ENCODE measurements around the gene BPIFA3.
"Not testable (repeated sequence)": the region's sequence is repeated elsewhere in the genome, so short reads cannot be mapped to it uniquely, and the experiment has no call there.

Gene BPIFA3

GRCh38 chr20:33217052-33217451 lies at the start of gene BPIFA3:
Gene BPIFA3 (plus strand): TSS chr20:33217352. CDS start chr20:33217537, 185 bp downstream.
- DNase-seq (ENCODE audit: low read depth in 2 of 2): no peak

GRCh38 chr20:33167859-33168258 lies 49.3 kb upstream of the BPIFA3 start, which contains the start of gene BPIFA2:
Gene BPIFA2 (plus strand): TSS chr20:33168159. CDS start chr20:33169146, 987 bp downstream.
- no peak for DNase-seq (ENCODE audit: low read depth in 2 of 2)

DNA sequence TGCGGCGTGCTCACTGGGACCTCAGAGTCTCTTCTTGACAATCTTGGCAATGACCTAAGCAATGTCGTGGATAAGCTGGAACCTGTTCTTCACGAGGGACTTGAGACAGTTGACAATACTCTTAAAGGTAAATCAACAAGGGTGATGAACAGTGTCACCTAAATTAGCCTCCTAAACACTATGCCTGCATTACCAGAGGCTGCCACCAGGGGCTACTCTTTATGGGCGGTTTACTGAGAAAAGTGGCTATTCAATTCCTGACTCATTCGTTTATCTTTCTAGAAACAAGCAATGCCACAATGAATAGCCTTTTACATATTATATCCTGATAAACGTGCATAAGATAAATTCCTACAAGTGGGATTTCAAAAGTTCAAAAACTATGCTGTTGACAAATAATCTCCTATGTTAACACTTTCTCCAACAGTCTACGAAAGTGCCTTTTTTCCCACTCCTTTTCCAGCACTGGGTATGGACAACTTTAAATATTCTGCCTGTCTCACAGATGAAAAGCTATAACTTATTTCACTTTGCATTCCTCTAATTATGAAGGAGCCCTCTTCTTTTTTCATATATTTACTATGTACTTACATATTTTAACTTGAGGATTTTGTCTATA lies 47.9 kb upstream of the BPIFA3 start:
- no peak for DNase-seq (ENCODE audit: low read depth in 2 of 2)

GRCh38 chr20:33172781-33173180 lies 44.4 kb upstream of the BPIFA3 start:
- DNase-seq (ENCODE audit: low read depth in 2 of 2): no peak

DNA sequence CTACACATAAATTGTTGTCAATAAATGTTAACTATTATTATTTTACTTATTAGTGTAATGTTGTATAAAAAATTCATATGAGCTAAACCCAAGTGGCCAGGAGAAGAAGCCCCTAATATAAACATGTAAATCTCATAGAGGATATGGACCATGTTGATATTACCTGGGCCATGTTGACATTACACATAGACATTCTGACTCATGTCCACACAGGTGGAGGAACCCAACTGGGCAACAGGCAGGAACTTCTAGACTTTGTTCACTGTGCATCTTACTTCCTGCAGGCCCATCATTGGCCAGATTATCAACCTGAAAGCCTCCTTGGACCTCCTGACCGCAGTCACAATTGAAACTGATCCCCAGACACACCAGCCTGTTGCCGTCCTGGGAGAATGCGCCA lies 42.0 kb upstream of the BPIFA3 start:
- no peak for DNase-seq (ENCODE audit: low read depth in 2 of 2)

DNA sequence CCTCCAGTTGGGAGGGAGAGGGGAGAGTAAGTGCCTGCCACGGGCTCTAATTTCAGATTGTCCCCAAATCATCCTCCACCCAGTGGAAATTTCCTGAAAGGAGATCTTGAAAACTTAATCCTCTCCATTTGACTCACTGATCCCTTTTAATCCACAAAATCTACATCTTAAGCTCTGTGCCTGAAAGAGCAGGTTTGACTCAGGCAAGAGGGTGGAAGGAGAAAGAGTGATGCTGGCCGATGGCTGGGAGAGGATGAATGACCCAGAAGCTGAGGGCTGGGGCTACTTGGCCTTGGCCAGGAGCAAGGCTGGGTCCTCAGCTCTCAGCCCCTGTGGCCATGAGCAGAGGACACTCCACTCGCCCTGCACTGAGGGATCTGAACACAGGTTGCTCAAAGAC lies 41.1 kb upstream of the BPIFA3 start:
- DNase-seq (ENCODE audit: low read depth in 2 of 2): no peak

DNA sequence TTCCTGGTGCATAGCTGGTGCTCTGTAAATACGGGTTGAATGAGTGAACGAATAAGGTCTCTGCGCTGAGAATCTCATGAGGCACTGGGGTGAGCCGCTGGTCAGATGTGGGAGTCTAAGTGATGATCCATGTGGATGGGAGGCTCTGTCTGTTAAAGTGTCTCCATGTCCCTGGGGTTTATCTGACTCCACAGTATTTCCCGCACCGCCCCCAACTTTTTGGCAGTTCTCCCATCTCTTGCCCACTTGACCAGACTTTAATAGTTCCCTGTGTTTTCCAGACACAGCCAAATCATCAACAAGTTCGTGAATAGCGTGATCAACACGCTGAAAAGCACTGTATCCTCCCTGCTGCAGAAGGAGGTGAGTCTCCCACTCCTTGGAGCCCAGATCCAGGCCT lies 39.3 kb upstream of the BPIFA3 start:
- DNase-seq (ENCODE audit: low read depth in 2 of 2): no peak

GRCh38 chr20:33178726-33179125 lies 38.4 kb upstream of the BPIFA3 start:
- DNase-seq (ENCODE audit: low read depth in 2 of 2): no peak

DNA sequence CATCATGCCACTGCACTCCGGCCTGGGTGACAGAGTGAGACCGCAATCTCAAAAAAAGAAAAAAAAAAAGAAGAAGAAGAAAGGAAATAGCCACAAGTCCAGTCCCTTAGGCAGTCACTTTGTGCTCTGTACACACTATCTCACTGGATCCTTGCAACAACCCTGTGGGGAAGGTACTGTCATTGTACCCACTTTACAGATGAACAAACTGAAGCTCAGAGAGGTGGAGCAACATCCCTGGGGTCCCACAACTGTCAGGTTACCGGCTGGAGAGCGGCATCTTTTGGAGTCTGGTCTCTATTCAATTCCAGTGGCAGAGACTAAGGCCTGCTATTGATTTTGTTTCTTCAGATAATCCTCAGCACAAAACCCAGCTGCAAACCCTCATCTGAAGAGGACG lies 37.0 kb upstream of the BPIFA3 start:
- DNase-seq (ENCODE audit: low read depth in 2 of 2): no peak

DNA sequence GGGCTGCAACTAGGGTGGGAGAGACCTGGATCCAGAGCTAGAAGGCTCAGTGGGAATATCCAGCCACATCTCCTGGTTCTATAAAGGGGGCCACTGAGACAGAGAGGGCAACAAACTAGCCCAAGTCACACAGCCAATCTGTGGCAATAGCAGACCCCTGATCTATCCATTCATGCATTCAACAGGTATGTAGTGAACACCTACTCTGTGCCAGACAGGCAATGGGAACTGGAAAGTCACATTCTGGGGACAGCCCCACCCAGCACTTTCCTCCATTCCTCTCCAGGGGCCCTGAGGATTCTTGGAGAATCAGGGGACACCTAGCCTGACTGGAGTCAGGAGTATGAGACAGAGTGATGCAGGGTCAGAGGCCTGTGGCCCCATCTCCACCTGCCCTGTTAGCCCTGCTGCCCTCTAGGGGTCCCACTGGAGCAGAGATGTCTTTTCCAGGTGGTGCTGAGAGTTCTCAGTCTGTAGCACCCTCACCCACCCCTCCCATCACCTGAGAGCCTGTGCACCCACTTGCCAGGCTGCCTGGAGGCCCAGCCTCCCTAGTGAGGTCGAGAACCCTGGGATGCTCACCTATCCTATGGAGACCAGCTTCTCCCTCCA lies 35.6 kb upstream of the BPIFA3 start:
- no peak for DNase-seq (ENCODE audit: low read depth in 2 of 2)

- DNase-seq (ENCODE audit: low read depth in 2 of 2): no peak
These were observed 33.8 kb upstream of the BPIFA3 start for GRCh38 chr20:33183312-33183711.

DNA sequence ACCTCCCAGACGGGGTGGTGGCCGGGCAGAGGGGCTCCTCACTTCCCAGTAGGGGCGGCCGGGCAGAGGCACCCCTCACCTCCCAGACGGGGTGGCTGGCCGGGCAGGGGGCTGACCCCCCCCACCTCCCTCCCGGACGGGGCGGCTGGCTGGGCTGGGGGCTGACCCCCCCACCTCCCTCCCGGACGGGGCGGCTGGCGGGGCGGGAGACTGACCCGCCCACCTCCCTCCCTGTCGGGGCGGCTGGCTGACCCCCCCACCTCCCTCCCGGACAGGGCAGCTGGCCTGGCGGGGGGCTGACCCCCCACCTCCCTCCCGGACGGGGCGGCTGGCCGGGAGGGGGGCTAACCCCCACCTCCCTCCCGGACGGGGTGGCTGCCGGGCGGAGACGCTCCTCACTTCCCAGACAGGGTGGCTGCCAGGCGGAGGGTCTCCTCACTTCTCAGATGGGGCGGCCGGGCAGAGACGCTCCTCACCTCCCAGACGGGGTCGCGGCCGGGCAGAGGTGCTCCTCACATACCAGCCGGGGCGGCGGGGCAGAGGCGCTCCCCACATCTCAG lies 32.0 kb upstream of the BPIFA3 start:
- not testable (repeated sequence) for DNase-seq (ENCODE audit: low read depth in 2 of 2)

- no peak for DNase-seq (ENCODE audit: low read depth in 2 of 2)
These were observed 29.7 kb upstream of the BPIFA3 start for GRCh38 chr20:33187491-33187890.

- DNase-seq (ENCODE audit: low read depth in 2 of 2): no peak
These were observed 28.7 kb upstream of the BPIFA3 start for GRCh38 chr20:33188421-33188820.

GRCh38 chr20:33191484-33191883 lies 25.7 kb upstream of the BPIFA3 start:
- no peak for DNase-seq (ENCODE audit: low read depth in 2 of 2)

DNA sequence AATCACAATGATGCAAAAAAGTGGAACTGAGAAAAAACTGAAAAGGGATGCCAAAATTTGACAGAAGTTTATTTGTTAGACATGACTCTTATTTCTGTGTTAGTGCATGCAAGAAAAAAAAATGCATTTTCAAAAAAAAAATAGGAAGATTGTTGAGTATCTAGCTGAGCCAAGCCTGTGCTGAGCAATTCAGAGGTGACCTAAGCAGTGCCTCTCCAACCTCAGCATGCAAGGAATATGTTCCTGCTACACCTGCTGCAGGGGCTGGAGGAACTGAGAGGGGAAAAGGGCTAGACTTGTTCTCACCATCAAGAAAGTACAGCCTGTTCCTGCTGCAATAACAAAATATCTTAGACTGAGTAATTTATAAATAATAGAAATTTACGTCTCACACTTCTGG lies 25.2 kb upstream of the BPIFA3 start:
- DNase-seq (ENCODE audit: low read depth in 2 of 2): no peak

DNA sequence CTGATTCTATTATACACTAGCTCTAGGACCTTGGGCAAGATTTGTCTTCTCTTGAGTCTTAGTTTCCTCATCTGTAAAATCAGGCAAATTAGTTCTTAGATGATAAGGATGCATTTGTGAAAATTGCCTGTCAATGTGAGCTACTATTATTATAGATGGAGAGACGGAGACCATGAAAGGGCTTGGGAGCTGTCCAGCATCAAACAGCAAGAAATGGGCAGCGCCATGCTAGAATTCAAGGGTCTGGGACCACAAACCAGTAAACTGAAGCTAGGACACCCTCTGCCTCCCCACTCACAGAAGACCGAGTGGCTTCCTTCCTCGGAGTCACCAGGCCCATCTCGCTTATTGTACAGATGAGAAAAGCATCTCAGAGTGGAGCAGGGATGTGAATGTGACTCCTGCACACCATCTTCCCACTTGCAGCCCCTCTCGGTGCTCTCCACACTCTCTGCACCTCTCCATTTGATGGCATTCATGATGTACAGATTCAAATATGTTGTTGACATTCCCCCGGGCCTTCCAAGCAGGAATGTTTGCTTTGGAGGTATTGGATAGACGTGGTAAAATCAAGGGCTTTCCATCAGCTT lies 24.1 kb upstream of the BPIFA3 start:
- DNase-seq (ENCODE audit: low read depth in 2 of 2): no peak

GRCh38 chr20:33199026-33199425 lies 18.1 kb upstream of the BPIFA3 start:
- DNase-seq (ENCODE audit: low read depth in 2 of 2): no peak

DNA sequence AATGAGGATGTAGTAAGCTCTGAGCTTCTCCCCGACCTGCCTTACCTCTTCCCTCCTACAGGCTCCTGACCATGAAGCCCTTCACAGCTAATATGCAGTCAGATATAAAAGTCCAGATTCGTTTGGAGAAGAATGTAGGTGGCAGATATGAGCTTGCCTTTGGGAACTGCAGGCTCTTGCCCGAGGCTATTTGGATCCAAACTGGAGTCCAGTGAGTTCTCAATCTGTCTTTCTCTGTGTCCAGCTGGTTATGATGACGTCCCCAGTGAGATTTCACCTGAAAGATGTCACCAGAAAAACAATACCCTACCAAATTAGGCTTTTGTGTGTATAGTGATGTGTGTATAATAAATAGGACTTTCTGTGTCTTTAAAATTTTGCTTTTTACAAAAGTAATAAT lies 14.7 kb upstream of the BPIFA3 start:
- no peak for DNase-seq (ENCODE audit: low read depth in 2 of 2)

GRCh38 chr20:33203444-33203843 lies 13.7 kb upstream of the BPIFA3 start:
- DNase-seq (ENCODE audit: low read depth in 2 of 2): no peak

DNA sequence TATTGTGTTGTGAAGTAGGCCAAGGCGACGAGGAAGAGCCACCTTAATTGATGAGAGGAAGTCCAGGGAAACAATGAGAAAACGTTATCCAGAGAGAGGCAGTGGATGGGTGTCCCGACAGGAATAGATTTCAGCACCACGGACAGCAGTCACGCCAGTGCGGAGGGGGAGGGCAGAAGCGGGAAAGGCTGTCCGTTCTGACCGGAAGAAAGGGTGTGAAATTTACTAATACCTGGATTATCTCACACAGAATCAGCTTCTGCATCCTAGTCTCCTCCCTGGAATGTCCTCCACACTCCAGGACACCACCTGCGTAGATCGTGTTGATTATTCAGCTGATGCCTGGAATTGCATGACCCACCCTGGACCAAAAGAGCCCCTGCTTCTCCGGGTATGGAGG lies 7.4 kb upstream of the BPIFA3 start:
- no peak for DNase-seq (ENCODE audit: low read depth in 2 of 2)

DNA sequence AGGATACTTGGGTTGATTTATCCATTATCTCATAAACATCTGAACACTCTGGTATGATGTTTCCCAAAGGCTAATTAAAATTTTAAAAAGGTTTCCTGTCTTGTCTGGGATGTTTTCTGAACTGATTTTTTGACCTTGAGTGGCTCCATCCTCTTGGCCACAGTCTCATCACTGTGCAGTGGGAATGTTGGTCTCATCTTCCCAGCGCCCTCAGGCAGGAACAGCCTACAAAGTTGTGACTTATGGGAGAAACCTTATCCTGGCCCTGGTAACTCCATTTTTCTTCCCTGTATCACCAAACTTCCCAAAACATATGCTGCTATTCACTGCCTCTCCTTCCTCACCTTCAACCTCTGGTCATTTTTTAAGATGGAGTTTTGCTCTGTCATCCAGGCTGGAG lies 6.8 kb upstream of the BPIFA3 start:
- no peak for DNase-seq (ENCODE audit: low read depth in 2 of 2)

- no peak for DNase-seq (ENCODE audit: low read depth in 2 of 2)
These were observed 5.2 kb upstream of the BPIFA3 start for GRCh38 chr20:33211817-33212424.
